ENCODE data around the gene TMEM72. TPM values are rescaled to one million over a fixed set of nuclear protein-coding genes. Genes with fewer than 3 reads are reported as not detected.
A peak's percentile ranks its signal among the peaks of the same experiment; 100 is the strongest.

Gene TMEM72
- total RNA-seq, 1 donor from 2014 or later = not detected

GRCh38 chr10:44908066-44908749 lies 2.9 kb upstream of the TMEM72 start:
- Histone ChIP-seq H4K20me1 (ENCODE audit: low read depth) (no peaks in the 10 kb centered on the region), H2AFZ (replicated peaks) (peak overlapping the region; percentile 67), H3K36me3 (no peaks in the 10 kb centered on the region), H3K27me3 (no peaks in the 10 kb centered on the region), H3K4me2 (peak overlapping the region; percentile 61), H3K4me3 (no peak overlapping the region), H3K9ac (no peak overlapping the region), H3F3A (ENCODE audit: low read depth) (no peaks in the 10 kb centered on the region), H3K4me1 (peaks cover 29% of the 10 kb centered on the region), H3K9me3 (ENCODE audit: low read depth) (no peaks in the 10 kb centered on the region), H3K79me2 (ENCODE audit: low read depth) (no peaks in the 10 kb centered on the region), H3K27ac (no peak overlapping the region)
- Mint-ChIP-seq H3K36me3 (no peaks in the 10 kb centered on the region), H3K4me1 (peaks cover 41% of the 10 kb centered on the region), H3K27me3 (ENCODE audit: insufficient read depth, low read depth) (peaks cover 7% of the 10 kb centered on the region), H3K4me3 (peak overlapping the region; percentile 9), H3K27ac (peak overlapping the region; percentile 88), H3K9me3 (no peaks in the 10 kb centered on the region)
- DNase-seq (ENCODE audit: low spot score) = peak; percentile 52
- TF ChIP-seq CTCF (IDR thresholded peaks at IDR 0.05) (no peak), EZH2 (IDR thresholded peaks at IDR 0.05) (no peak), EZH2phosphoT487 (IDR thresholded peaks at IDR 0.05) (no peak)

GRCh38 chr10:44908936-44909630 lies 2.1 kb upstream of the TMEM72 start:
- peak overlapping the region; percentile 88 for H3K27ac Mint-ChIP-seq
- no peaks in the 10 kb centered on the region for H4K20me1 ChIP-seq (ENCODE audit: low read depth)
- H2AFZ ChIP-seq (replicated peaks) = no peak overlapping the region
- H3F3A ChIP-seq (ENCODE audit: low read depth) = no peaks in the 10 kb centered on the region
- no peak overlapping the region for H3K9ac ChIP-seq
- H3K27me3 ChIP-seq = no peaks in the 10 kb centered on the region
- peaks cover 9% of the 10 kb centered on the region for H3K27me3 Mint-ChIP-seq (ENCODE audit: insufficient read depth, low read depth)
- TF ChIP-seq EZH2phosphoT487 (IDR thresholded peaks at IDR 0.05) (no peak), CTCF (IDR thresholded peaks at IDR 0.05) (no peak), EZH2 (IDR thresholded peaks at IDR 0.05) (no peak)
- H3K27ac ChIP-seq = no peak overlapping the region
- H3K36me3 Mint-ChIP-seq = no peaks in the 10 kb centered on the region
- H3K36me3 ChIP-seq = no peaks in the 10 kb centered on the region
- peaks cover 33% of the 10 kb centered on the region for H3K4me1 ChIP-seq
- H3K9me3 ChIP-seq (ENCODE audit: low read depth) = no peaks in the 10 kb centered on the region
- no peak overlapping the region for H3K4me3 ChIP-seq
- no peak overlapping the region for H3K4me3 Mint-ChIP-seq
- H3K9me3 Mint-ChIP-seq = no peaks in the 10 kb centered on the region
- peaks cover 45% of the 10 kb centered on the region for H3K4me1 Mint-ChIP-seq
- no peak for DNase-seq (ENCODE audit: low spot score)
- no peak overlapping the region for H3K4me2 ChIP-seq
- H3K79me2 ChIP-seq (ENCODE audit: low read depth) = no peaks in the 10 kb centered on the region

- Histone ChIP-seq H3K9me3 (ENCODE audit: low read depth) (no peaks in the 10 kb centered on the region), H3K79me2 (ENCODE audit: low read depth) (no peaks in the 10 kb centered on the region), H3K27ac (no peak overlapping the region), H3K36me3 (no peaks in the 10 kb centered on the region), H3K4me2 (no peak overlapping the region), H3K27me3 (no peaks in the 10 kb centered on the region), H3K4me3 (no peak overlapping the region), H3K4me1 (peaks cover 33% of the 10 kb centered on the region), H3K9ac (no peak overlapping the region), H4K20me1 (ENCODE audit: low read depth) (no peaks in the 10 kb centered on the region), H2AFZ (replicated peaks) (no peak overlapping the region), H3F3A (ENCODE audit: low read depth) (no peaks in the 10 kb centered on the region)
- Mint-ChIP-seq H3K4me3 (no peak overlapping the region), H3K4me1 (peaks cover 46% of the 10 kb centered on the region), H3K9me3 (no peaks in the 10 kb centered on the region), H3K27me3 (ENCODE audit: insufficient read depth, low read depth) (peaks cover 11% of the 10 kb centered on the region), H3K27ac (no peak overlapping the region), H3K36me3 (no peaks in the 10 kb centered on the region)
- no peak for DNase-seq (ENCODE audit: low spot score)
- TF ChIP-seq EZH2phosphoT487 (IDR thresholded peaks at IDR 0.05) (no peak), EZH2 (IDR thresholded peaks at IDR 0.05) (no peak), CTCF (IDR thresholded peaks at IDR 0.05) (no peak)
Observed at GRCh38 chr10:44909910-44910309, 1.2 kb upstream of the TMEM72 start.
